Activated T-cell treated with anti-CD3 and anti-CD28 coated beads for 24 hours (primary cell): Measurements from ENCODE around the gene SLIT3.

Experiments used
- DNase-seq: peaks from one replicate; pipeline ENCODE4 v3.0.0-alpha.2; 2020; ENCODE audit warnings: low read depth

SLIT3 gene

GRCh38 chr5:168860503-168860902 lies 440.4 kb downstream of the SLIT3 start:
- no peak for DNase-seq

DNA sequence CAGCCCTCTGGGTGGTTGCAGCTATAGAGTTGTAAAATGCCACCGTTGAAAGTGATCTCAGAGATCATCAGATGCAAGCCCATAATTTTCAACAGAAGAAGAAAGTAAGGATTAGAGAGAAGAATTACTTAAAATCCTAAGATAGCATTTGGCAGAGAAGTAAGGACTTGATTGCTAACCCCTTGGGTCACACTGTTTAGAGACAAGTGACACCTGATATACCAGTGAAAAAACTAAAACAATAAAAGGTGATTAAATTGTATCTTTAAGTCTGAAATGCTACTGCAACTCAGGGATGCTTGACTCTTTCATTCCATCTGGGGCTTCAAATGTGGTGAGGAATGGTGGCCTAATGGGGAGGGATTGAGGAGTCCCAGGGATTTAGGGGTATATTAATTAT lies 440.9 kb downstream of the SLIT3 start:
- no peak for DNase-seq

DNA sequence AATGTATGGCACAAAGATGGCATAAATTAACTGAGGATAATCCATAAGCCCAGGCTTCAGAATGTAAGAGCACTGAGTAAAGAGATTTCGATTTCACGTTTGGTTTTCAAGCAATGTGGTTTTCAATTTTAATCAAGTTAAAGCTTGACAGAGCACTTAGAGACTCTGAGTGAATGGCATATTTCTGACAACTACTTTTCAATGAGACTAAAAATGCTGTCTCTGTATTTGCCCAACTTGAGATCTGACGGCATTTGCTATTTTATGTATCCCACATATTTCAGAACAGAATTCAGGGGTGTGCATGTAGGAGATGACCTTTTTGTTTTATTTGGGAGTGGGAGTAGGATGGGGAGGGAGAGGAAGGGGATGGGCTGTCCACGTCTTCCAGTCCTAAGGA lies 441.5 kb downstream of the SLIT3 start:
- DNase-seq, result no peak

DNA sequence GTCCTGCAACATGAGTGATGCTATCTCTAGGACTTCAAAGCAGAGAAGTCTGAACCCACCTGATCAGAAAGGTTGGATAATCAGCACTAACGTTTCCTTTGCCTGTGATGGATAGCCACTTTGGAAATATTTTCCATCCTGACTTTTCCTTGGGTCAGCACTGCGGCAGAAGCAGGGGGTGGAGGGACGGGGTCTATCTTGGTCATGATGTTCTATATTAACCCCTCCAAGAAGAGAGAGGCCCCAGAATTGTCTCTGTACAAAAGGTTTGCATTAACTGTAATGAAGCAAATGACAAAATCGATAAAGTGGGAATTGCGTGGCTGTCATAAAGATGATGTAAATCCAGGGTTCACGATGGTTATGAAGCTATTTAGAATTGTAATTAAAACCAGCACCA lies 441.9 kb downstream of the SLIT3 start:
- DNase-seq, result no peak

GRCh38 chr5:168858371-168858770 lies 442.6 kb downstream of the SLIT3 start:
- DNase-seq, result no peak

DNA sequence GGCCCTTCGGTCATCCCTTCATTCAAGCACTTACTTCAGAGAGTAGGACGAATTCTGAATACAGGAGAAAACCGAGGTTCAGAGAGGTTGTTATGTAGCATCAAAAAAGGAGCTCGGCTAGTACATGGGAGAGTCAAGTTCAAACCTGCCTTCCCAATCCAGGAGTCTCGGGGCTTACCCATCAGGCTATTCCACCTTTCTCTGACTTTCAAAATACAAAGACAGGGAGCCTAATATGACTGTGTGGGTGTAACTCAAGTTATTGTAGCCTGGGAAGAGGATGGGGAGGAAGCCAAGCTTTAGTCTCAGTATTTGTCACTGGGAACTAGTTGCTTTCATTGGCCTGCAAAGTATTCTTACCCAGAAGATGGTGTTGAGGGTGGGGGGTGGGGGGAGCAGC lies 447.0 kb downstream of the SLIT3 start:
- DNase-seq, result no peak

- DNase-seq, result no peak
Observed at GRCh38 chr5:168852329-168852728, 448.6 kb downstream of the SLIT3 start.

- DNase-seq, result no peak
Observed at GRCh38 chr5:168851902-168852321, 449.0 kb downstream of the SLIT3 start.

GRCh38 chr5:168850683-168851082 lies 450.3 kb downstream of the SLIT3 start:
- DNase-seq, result no peak

DNA sequence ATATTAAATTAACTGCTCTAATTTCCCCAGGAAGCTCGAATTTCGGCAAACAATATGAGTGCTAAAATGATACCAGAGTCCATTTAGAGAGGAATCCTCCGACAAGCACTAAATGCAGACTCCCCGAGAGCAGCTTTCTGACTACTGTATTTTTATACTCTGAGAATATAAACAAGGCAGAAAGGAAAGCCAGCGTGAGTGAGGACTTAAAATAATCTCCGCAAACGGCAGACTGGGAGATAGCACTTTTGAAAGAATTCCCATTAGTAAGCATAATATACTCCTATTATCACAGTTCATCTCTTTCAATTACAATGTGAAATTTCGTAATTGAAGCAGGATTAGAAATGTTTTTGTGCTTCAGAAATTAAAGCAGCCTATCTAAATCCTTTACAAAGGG lies 452.4 kb downstream of the SLIT3 start:
- no peak for DNase-seq

DNA sequence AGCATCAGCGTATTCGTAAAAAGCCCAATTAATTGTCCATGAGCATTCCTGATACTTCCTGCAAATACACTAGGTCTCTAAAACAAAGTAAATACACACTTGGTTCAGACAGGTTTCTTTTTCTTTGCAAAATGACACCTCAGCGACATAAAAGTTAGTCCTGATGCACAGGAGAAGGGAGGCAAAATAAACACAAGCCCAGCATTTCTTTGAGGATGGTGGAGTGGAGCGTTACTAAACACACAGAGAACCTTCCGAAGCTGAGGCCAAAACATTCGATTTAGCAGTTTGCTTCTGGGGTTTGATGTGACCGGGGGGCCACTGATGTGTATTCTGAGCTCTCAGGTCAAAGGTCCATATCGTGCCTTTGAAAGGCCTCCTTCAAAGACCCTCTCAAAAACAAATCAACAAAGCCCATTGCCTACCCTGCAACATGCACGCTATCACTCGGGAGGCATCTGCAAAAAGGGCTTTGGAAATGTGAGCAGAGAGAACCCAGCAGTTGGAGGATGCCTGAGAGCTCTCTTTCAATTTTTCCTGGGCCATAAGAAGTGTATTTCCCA lies 453.3 kb downstream of the SLIT3 start:
- DNase-seq, result no peak

- DNase-seq, result no peak
Observed at GRCh38 chr5:168844922-168845296, 456.0 kb downstream of the SLIT3 start.

DNA sequence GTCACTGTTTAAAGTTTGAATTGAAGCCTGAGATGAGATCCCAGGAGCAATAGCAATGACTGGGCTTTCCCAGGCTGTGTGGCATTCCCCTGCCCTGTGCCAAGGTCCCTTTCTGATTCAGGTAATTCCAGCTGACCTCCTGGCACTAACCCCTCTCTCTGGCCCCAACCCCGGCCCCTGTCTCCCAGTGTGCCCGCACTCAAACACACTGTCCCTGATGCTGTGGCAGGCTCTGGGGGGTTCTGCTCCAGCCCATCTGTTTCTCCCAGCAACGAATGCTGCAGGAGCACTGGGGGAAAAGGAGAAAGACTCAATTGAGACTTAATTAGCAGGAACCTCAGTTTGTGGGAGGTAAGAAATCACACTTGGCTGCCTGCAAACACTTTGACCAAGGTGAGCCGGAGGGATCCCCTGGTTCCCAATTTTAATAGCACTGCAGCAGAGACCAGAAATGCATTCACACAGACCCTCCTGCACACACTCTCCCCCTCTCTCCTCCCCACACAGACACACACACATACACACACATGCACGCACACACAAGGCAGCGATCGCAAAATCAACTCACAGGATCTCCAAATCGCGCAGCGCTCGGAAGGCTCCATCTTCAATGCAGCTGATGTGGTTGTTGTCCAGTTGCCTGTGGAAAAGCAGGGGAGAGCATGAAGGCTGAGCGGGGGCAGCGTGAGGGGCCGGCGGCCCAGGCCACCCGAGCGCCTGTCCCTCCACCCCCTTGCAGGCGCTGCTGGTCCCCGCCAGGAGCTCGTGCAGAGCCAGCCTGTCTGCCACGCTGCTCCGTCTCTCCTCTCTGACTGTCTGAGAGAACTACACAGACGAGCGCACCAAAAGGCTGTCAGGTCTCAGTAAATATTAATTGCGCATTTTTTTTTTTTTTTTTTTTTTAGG lies 456.7 kb downstream of the SLIT3 start:
- no peak for DNase-seq

DNA sequence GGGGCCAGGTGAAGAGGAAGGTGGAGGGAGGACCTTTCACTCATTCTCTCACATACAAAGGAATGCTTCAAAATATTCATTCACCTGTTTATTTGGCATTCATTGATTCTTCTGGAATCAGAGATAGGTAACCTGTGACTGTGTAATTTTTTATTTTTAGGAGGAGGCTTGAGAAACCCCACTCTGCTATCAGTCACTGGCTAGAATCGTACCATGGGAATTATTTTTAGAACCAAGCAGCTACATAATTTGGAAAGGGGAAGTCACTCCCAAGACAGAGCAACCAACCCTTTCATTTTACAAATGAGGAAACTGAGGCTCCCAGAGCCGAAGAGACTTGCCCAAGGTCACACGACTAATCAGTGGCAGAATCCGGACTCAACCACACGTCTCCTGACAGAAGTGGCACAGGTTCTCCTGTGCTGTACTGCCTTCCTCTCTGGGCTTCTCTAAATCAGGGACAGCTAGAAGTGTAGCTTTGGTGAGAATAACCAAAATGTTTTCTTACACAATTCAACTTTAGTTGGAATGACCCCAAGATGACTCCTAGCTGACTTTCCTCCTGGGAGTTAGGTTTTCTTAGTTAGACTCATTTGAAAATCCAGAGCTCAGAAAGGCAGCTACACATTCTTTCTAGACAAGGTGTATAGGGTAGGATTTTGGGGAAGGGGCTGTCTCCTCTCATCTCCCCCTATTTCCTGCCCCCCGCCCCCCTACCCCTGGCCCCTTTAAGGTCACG lies 457.5 kb downstream of the SLIT3 start:
- no peak for DNase-seq

DNA sequence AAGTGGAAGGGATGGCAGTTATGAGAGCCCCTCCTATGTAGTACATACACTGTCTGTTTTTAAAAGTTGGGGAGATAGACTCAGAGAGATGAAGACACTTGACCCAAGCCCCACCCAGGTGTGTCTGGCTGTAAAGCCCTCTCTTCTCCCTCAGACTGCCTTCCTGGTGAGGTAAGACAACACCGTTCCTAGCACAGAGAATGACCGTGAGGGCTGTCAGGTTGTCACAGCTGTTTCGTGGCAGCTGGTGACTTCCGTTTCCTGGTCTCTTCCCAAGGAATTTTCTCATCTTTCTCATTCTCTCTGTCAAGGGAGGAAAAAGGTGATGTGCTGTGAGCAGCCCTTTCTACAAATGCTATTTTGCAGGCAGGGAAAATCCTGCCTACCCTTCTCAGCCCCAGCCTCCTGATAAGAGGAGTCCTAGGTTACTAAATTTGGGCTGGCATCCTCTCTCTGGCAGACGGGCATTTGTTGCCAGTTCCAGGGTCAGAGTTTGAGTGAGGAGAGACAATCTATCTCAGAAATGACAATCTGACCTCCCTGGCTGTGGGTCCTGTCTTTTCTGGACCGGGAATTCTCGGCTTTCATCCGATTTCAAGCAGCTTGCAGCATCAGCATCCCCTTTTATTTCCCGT lies 458.3 kb downstream of the SLIT3 start:
- no peak for DNase-seq

DNA sequence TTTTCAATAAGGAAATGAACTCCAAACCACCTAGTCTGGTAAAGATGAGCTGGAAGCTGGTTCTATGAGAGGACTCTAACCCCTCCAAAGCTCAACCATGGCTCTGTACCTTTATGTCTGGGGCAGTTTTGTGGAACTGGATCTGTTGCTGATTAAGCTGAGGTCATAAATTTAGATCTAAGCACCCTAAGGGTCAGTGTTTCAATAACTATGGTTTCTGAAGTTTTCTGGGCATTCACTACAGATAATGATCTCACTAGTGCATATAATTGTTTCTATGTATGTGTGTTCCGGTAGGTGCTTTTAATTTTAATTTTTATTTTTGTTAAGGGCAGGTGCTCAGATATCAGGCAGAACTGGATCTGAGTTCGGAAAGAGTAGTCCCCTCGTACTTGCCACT lies 463.1 kb downstream of the SLIT3 start:
- no peak for DNase-seq

DNA sequence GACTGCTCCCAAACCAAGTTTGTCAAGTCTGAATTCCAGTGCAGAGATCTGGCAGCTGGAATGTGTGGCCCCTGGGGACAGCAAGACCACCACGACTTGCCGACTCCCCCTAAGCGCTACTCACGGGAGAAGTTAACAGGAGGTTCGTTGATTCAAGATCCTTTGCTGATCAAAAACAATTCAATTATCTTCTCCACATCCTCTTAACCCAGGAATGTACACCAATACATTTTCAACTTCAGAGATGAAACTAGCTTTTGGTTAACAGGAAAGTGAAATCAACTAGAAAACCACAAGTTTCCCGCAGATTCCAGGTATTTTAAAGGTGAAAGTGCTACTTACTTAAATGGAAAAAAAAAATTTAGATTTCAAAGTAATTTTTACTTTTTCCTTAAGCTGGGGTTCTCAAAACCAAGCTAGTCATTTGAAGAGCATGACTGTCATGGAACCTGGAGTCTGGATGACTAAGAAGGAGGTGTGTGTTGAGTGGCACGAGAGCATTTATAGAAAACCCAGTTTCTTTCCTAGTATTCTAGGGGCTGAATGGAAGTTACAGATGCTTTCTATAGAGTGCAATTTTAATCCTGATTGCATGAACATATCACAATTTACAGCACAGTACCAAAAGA lies 464.2 kb downstream of the SLIT3 start:
- no peak for DNase-seq

GRCh38 chr5:168833936-168834335 lies 467.0 kb downstream of the SLIT3 start:
- no peak for DNase-seq

DNA sequence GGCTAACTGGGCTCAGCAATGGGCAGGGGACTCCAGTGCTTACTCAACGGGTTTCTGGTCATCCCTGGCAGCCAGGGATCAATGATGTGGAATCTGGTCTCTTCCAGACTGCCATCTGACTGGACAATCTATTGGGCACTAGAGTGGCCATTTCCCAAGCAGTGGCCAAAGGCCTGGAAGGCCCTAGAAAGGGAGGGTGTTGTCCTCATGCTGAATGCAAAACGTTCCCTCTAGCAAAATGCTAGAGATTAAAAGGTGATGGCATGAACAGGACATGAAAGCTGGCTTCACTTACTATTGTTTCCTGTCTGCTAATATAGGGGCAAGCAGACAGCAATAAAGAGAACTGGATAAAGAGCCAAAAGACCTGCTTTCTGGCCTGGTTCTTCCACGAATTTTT lies 467.6 kb downstream of the SLIT3 start:
- DNase-seq, result no peak

- no peak for DNase-seq
Observed at GRCh38 chr5:168832308-168832707, 468.6 kb downstream of the SLIT3 start.

GRCh38 chr5:168831383-168831782 lies 469.6 kb downstream of the SLIT3 start:
- no peak for DNase-seq

GRCh38 chr5:168830833-168831232 lies 470.1 kb downstream of the SLIT3 start:
- no peak for DNase-seq
